Frontal cortex (tissue), 4 donors: ENCODE results near the gene FAM171A1. TPM values are rescaled to one million over a fixed set of nuclear protein-coding genes. Genes with fewer than 3 reads are reported as not detected.
"Not testable (repeated sequence)": the region's sequence is repeated elsewhere in the genome, so short reads cannot be mapped to it uniquely, and the experiment has no call there.

Source experiments
- DNase-seq, 2 donors: peaks; one replicate each; pipeline ENCODE4 v3.0.0; 2012; ENCODE audit warnings: low spot score in 2 of 2
- FAIRE-seq: peaks from 2 replicates; lab custom pipeline; 2012; peaks lifted over from hg19 to GRCh38; lab: Jason Lieb, UNC
- total RNA-seq: library from RNA; depleted of rRNA; stranded (reverse); fragments of >200 nt; gene quantifications from one replicate; pipeline ENCODE4 v1.2.3, GENCODE V29; 2014
- donor health status: control.
- donor health status: control.
- donor health status: control.

Gene FAM171A1
- total RNA-seq, 1 donor from 2014 or later, result 23.6 TPM

DNA sequence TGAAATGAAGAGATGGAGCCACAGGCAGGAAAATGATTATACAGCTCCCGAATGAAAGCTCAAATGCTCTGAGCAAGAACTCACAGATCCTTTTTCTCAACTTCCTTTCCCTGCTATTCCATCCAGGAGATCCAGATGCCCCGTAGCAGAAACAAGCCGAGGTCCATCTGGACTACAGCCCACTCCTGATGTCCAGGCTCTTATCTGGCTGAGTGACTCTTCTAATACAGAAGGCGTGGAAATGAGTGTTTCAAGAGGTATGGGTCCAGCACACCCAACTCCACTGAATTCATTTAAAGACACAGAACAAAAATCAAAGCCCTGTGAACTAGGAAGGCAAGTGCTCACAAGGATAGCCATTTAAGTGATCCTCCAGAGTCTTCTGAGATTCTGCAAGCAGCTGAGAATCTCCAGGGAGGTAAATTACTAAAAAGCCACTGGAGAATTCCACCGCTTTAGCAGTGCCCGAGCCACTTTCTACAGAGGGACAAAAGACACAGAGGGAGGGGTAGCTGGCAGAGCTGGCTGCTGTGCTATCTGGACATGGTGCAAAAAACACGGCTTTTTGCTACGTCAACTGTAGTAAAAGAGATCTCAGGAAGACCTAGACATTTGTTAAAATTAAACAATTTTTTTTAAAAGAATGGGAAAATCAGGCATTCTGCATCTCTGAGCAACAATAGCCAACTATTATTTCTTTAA, 24.5 kb downstream of the FAM171A1 start:
- FAIRE-seq (no peak), DNase-seq (no peak)

DNA sequence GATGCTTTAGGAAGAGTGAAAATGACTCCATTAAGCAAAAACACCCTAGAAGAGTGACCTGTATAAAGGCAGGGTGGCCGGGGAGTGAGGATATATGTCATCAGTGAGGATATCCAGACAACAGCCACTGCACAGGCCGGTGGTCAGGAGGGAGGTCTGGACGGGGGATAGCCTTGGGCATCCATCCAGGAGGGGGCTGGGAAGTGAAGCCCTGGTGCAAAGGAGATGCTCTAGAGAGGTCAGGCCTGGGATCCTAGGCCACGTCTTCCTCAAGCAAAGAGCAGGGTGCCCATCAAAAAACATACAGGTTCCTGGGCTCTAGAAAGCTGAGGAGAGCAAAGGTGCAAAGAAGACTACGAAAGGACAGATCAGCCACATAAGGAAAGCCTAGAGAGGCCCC, 25.6 kb downstream of the FAM171A1 start:
- FAIRE-seq, result no peak
- DNase-seq, result no peak

DNA sequence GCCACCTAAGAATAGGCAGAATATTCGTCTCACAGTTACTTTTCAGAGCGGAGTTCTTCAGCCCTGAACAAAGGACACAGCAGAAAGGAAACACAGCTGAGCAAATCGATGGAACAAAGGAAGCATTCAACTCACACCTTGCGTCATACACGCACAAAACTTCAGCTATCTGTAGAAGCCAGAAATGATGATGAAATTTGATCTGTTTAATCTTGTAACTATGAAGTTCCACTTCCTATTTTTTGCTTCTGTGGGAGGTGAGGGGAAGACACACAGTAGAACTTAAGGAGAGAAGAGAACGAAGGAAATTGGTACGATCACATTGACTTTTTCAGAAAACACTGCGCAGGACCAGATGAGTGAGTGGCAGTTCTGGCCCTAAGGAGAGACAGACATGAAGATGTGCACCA, 26.2 kb downstream of the FAM171A1 start:
- FAIRE-seq (no peak), DNase-seq (peak in 1 of 2 donors; percentile 48)

DNA sequence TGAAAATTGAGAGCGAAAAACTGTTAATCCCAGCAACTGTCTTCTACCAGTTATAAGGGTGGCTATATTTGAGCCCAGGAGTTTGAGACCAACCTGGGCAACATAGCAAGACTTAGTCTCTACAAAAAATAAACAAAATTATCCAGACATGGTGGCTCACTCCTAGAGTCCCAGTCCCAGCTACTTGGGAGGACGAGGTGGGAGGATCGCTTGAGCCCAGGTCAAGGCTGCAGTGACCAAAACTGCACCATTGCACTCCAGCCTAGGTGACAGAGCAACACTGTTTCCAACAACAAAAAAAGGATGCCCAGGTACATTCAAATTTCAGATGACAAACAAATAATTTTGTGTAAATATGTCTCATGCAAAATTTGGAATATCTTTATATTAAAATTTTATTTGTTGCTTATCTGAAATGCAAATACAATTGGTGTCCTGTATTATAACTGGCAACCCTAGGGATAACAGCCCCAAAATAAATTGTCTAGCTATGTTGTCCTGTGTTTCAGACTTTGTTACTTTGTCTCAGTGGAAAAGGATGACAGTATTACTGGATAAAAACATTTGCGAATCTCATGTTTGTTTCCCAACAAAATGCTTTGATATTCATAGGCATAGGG, 26.7 kb downstream of the FAM171A1 start:
- DNase-seq (no peak), FAIRE-seq (no peak)

DNA sequence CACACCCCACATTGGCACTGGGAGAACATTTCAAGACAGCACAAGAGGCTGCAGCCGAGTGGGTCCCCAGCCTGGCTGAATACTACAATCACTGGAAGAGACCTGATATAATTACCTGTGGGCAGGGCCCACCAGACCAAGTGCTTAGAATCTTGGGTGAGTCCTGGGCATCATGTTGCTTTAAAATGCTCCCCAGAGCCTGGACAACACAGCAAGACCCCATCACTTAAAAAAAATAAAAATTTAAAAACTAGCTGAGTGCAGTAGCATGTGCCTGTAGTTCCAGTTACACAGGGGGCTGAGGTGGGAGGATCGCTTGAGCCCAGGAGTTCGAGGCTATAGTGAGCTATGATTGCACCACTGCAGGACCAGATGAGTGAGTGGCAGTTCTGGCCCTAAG, 28.1 kb downstream of the FAM171A1 start:
- no peak for DNase-seq
- FAIRE-seq, result no peak

DNA sequence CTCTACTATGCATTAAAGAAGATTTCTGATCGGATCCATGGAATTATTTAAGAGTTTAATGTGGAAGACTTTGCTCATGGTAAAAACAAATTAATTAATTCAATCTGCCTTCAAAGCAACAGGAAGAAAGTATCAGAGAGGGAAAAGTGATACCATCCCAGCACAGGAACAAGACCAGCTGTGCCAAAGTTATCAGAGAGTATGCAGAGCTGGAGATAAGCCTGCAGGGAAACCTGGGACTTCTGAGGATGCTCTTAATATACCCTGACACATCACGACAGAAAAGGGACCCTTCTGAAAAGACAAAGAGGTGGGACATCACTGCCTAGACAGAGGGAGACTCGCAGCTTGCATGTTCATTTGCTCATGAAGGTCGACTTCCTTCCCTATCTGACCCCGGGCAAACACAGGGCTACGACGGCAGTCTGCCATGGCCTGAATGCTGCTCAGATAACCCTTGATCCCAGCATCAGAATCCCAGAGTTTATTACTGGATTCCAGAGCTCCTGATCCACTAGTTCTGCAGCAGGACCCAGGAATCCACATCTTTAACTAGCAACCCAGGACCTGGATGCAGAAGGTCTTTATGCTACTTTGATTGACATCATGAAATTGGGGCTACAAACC, 29.5 kb downstream of the FAM171A1 start:
- FAIRE-seq, result no peak
- DNase-seq, result no peak

DNA sequence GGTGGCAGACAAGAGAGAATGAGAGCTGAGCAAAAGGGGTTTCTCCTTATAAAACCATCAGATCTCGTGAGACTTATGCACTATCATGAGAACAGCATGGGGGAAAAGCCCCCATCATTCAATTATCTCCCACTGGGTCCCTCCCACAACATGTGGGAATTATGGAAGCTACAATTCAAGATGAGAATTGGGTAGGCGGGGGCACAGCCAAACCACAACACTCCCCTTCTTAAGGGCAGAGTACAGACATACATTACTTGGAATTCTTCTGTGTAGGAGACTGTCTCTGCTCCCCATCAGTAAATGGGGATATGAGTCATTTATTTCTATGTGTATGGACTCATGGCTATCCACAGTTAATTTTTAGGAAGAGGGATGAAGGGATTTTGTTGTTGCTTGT, 31.2 kb downstream of the FAM171A1 start:
- DNase-seq, result no peak
- FAIRE-seq, result no peak

DNA sequence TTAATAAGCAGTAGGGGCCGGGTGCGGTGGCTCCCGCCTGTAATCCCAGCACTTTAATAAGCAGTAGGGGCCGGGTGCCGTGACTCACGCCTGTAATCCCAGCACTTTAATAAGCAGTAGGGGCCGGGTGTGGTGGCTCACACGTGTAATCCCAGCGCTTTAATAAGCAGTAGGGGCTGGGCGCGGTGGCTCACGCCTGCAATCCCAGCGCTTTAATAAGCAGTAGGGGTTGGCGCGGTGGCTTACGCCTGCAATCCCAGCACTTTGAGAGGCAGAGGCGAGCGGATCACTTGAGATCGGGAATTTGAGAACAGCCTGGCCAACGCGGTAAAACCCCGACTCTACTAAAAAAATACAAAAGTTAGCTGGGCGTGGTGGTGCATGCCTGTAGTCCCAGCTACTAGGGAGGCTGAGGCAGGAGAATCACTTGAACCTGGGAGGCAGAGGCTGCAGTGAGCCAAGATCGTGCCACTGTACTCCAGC, 33.6 kb downstream of the FAM171A1 start:
- FAIRE-seq, DNase-seq: not testable (repeated sequence)

DNA sequence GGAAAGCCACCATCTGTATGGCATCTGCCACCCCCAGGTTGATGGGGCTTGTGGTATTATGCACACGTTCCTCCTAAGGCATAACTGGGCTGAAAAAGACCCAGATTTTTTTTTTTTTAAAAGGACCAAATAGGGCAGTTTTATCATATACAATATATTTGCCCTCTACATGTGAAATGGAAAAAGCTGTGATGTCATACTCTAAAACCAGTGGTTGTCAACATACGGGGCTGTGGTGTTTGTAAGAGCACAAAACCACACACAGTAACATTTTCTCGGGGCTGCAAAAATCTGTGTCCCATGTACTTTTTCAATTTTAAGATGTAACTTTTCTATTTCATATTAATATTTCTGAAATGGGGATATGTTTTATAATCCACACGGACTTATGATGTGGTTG, 34.9 kb downstream of the FAM171A1 start:
- FAIRE-seq (no peak), DNase-seq (no peak)

DNA sequence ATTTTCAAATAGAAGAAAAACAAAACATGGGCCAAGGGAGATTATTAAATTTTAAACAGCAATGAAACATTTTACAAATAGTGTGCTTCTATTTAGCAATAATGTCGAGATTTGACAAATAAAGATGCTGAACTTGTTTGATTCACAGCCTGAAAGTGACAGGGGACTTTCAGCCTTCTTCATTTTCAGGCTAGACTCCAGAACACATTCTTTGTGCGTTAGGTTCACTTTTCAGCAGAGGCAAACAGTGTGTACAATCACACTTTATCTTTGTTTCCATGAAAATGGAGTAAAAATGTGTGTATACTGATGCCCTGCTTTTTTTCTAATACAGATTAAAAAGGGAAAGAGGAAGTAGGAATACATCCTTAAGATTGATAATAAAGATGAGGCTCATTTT, 35.6 kb downstream of the FAM171A1 start:
- FAIRE-seq (no peak), DNase-seq (no peak)

DNA sequence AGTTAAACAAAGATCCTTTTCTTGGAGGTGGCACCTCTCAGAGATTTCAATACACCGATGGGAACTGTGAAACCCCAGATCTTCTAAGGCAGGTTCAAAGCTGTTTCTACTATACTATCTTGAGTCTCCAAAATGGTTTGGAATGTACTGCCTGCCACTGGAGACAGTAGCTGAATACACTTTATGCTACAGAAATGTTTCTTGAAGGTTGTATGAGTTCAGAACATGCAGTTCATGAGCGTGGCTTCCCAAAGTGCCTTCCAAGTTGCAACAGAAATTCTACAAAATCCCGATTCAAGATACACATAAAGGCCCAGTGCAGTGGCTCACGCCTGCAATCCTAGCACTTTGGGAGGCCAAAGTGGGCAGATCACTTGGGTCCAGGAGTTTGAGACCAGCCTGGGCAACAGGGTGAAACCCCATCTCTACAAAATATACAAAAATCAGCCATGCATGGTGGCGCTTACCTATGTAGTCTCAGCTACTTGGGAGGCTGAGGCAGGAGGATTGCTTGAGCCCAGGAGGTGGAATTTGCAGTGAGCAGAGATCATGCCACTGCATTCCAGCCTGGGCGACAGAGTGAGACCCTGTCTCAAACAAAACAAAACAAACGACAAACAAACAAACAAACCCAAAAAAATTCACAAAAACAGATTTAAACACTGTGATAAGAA, 36.3 kb downstream of the FAM171A1 start:
- FAIRE-seq (no peak), DNase-seq (no peak)

DNA sequence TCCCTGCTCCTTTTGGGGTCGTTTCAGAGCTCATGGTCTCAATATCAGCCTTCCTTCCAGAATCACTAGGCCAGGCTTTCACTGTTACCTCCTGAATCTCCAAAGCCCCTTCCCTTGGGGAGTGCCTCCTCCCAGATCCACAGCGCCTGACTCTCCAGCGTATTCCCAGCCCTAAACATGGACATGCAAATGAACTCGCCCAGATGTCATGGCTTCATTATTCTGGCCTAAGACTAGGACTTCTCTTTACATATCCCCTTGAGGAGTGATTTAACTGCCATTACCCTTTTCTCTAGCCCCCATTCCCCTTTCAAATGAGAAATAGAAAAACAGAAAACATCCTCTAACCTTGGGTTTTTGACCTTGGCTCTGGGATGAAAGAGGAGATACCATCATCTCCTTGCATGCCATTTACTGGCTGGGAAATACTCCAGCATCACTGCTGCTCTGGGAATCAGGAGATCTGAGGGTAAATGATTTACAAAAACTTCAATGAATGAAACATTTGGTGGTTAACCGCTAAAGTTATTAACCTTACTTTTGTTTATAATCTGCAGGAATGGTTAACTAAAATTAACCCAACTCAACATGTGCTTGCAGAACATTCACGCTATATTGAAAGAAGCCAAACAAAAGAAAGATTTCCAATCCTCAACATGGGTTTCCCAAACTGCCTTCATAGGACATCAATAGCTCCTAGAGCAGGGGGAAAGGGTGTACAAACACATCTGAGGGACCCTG, 37.0 kb downstream of the FAM171A1 start:
- DNase-seq (no peak), FAIRE-seq (no peak)

DNA sequence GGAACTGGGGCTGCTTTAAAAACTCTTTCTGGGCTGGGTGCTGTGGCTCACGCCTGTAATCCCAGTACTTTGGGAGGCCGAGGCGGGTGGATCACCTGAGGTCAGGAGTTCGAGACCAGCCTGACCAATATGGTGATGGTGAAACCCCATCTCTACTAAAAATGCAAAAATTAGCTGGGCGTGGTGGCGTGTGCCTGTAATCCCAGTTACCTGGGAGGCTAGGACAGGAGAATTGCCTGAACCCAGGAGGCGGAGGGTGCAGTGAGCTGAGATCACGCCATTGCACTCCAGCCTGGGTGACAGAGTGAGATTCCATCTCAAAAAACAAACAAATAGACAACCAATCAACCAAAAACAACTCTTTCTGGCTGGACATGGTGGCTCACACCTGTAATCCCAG, 37.9 kb downstream of the FAM171A1 start:
- not testable (repeated sequence) for FAIRE-seq

DNA sequence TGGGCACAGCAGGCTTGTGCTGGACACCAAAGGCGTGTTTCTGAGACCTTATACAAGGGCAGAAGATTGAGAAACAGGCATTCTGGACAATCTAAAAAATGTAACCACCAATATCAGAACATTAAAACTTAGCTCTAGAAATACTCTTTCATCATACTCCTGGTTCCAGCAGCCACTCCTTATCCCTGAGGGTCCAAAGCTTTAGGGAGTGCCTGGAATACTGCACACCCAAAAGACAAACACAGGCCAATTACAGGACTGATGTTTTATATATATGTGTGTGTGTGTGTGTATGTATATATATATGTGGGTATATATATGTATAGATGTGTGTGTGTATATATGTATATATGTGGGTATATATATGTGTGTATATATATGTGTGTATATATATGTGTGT, 39.6 kb downstream of the FAM171A1 start:
- DNase-seq (no peak), FAIRE-seq (no peak)

More for the DNA sequence above, 37.9 kb downstream of the FAM171A1 start:
- DNase-seq, result not testable (repeated sequence)

DNA sequence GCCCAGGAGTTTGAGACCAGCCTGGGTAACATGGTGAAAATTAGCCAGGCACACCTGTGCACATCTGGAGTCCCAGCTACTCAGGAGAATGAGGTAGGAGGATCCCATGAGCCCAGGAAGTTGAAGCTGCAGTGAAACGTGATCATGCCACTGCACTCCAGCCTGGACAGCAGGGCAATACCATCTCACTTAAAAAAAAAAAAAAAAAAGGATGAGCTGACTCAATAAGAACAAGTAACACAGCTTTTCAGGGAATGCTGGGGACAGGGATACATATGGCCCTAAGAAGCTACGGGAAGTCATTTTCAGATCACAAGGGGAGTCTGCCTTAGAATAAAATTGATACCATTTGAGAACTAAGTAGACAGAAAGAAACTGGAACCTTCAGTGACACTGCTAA, 41.7 kb downstream of the FAM171A1 start:
- no peak for FAIRE-seq
- no peak for DNase-seq

DNA sequence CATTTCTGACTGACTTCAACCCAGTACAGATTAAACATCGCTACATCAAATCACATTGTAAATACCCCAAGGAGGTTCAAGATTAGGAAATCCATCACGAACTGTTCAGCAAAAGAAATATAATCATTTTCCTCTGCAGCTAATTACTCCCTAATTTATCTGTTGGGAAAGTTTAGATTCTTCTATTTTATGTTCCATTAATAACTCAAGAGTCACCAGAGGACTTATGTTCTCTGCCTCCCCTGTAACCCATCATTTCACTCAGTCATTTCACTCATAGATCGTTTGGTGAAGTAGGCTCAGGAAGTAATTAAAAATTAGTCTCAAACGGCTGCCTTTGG, 45.2 kb downstream of the FAM171A1 start:
- FAIRE-seq (no peak), DNase-seq (no peak)

DNA sequence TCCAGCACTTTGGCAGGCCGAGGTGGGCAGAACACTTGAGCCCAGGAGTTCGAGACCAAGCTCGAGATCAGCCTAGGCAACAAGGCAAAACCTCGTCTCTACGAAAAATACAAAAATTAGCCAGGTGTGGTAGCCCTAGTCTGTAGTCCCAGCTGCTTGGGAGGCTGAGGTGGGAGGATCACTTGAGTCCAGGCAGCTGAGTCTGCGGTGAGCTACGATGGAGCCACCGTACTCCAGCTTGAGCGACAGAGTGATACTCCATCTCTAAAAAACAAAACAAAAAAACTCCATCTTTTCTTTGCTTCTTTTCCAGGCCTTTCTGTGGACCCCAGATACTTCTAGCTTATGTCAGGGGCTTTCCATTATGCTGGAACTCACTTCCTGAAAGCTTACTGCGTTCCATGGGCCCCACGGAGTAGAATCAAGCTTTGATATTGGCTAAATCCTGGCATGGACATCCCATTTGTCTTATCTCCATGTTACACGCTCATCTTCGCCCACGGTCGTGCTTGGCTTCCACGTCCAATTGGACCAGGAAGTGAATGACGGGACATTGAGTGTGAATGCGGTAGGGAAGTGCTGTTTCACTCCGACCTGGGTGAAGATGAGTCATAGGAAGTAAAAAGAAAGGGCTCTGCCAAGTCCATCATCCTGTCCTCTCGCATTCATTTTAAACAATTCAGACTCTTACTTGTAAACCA, 45.7 kb downstream of the FAM171A1 start:
- no peak for FAIRE-seq
- no peak for DNase-seq

DNA sequence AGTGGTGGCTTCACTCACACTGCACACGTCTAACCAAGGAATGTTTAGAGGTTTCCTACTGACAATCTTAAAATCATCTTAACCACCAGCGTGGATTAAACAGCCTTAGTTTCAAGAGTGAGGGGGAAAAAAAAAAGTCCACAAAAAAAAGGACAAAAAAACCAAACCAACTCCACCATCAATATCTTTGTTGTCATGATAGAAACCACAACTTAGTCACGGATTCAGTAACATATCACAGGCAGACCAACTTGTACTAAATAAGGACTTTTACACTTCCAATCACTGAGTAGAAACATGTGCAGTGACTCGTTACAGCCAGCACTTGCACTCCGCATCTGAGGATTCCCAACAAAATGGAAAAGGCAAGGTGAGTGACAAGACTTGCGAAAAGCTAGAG, 46.5 kb downstream of the FAM171A1 start:
- no peak for FAIRE-seq
- DNase-seq, result no peak

DNA sequence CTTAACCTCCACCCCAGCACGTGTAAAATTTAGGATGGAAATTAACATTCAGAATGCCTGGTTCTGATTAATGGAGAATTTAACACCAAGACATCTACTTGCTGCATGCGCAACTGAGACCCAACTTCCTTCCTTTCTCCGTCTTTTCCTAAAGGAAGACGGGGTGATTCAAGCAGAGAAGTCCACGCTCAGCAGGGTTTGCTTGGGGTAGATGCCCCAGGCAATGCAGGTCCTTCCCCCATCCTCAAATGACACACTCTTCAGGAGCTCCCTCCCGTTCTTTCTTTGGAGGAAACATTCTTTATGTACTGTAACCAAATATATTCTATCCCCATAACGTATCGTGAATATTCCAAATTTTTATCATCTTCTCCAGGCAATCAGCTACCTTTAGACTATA, 47.0 kb downstream of the FAM171A1 start:
- no peak for FAIRE-seq
- no peak for DNase-seq

DNA sequence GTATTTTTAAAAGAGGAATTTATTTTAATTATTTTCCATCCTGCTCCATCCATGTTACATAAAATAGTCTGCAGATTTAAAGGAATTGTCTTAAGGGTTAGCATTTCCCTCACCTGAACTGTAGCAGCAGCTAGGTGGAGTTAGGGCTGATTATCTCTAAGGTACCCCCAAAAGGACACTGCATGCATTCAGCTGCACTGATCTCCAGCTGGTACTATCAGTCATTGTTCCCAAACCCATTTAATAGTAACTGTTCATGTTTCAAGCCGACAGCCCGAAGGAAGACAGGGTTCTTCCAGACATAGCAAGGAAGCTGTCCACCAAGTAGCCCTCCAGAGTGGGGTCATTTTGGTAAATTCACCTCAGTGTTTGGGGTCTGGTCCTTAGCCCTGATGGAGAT, 48.7 kb downstream of the FAM171A1 start:
- no peak for FAIRE-seq
- no peak for DNase-seq
